Medulla oblongata (tissue), 1 donor: ENCODE results near the gene AMZ2.

ENCODE experiments used
- DNase-seq: peaks from one replicate; pipeline ENCODE4 v3.0.0-alpha.2; 2015; ENCODE audit errors: extremely low spot score

AMZ2 gene

DNA sequence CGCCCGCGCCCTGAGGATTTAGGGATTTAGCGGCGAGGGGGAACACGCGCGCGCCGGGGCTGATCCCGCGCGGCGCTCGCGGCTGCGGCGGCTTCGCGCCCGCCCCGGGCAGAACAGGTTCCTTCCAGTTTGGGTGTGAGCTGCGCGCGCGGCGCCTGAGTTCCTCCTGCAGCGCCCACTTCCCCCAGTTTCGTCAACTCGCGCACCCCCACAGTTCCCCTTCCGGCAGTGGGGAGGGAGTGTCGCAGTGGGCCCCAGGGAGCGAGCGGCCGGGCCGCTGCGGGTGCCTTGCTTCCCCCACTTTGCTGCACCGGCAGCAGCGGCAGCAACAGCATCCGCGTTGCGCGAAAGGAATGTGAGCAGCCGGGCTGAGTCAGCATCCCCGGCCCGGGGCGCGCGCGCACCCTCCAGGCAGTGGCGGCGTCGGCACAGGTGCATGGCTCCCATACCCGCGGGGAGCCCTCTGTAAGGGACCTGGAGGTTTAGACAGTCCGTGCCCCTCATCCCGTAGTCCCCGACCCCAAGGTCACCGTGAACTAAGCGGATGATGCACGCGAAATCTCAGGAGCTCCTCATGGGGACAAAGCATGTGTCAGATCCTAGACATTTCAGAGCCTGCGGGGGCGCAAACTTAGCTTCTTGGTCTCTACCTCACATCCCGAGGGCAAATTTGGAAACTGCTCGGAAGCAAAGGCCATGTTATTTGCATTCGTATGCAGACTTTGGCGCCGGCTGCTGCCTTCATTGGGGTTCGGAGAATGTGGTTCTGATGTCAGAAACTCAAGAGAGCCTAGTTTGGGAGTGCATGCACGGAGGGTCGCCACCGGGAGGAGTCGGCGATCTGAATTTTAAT, 44.2 kb downstream of the AMZ2 start:
- peak; percentile 75 for DNase-seq

- DNase-seq = no peak
Observed at GRCh38 chr17:68292689-68293040, 44.8 kb downstream of the AMZ2 start.

- DNase-seq = no peak
Observed at GRCh38 chr17:68293490-68294195, 45.8 kb downstream of the AMZ2 start.

DNA sequence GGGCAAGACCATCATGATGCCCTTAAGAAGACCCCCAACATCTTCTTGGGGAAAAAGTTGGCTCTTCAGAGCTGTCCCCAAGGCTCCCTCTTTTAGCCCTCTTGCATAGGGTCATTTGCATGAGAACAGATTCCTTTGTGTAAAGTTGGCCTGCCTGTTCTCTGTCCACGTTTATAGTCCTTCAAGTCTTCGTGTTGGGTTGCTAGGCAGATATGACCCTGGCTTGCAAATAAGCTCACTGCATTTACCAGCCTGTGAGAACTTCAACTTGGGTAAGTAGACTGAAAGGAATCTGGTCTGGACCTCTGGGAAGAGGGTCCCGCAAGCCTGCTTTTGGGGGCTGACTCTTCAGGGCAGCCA, 46.3 kb downstream of the AMZ2 start:
- no peak for DNase-seq

DNA sequence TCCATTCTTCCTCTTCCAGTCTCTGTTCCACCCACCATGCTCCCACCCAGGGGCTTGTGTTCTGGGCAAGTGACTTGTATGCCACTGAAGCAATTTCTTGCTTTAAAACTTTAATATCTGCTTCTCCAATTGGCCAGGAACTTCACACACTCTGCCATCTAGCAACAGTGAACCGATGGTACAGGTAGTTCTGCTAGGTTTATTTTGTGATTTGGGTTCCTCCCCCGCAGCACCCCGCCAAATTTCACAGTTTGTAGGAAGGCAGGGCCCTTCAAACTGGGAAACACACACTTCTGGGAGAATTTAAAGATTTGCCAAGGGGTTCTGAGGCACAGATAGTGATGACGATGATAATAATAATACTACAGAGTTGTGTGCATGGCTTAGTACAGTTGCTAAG, 46.8 kb downstream of the AMZ2 start:
- DNase-seq = no peak

DNA sequence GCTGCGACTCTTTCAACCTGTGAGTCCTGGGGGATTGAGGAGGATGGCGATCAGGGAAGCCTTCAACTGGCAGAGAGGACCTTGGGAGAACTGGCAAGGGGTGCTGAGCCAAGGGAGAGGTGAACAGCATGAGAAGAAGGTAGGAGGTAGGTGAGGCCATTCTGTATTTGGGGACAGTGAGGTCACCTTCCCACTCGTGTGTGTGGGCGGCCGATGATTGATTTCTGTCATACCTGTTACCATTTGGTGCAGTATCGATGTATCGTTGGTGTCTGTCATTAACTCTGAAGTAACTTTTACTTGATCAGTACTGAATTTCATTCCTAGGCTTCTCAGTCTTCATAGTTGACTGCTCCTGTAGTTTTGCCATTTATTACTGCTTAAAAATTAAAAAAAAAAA, 47.2 kb downstream of the AMZ2 start:
- no peak for DNase-seq

DNA sequence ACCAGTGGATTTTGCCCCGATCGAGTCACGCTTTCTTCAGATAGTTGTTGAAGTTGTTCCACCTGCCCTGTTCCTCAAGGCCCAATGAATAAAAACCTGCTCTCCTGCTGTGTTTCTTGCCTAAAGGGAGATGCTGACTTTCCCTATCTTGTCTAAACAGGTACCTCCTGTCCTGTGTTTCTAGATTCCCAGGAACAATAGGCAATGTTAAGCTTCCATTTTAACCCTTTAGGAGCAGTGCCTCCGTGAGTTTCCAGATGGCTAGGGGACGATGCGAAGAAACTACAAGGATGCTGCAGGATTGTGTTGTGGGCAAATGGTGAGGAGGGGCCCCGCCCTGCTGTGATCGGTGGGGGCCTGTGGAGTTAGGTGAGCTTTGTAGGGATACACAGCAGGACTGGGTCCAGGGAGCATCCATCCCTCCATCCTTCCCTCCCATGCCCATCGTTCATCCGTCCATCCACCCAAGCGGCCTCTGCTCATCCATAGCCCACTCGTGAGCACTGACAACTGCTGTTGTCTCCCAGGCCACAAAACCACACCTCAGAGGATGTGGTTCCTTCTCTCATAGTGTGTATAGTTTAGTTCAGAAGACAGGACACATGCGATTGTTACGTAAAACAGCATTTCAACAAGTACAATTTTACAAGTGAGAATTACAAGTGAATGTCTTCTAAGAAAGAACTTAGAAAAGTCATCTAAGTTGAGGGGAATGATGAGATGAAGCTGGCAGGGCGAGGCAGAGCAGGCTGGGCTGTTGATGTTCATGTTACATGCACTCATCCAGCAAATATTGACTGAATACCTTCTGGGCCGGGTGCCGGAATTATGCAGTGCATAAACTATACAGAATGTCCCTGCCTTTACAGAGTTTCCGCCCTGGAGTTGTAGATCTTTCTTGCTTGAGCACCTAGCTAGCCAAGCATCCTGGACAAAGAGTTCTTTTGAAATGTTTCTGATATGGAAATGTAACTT, 48.7 kb downstream of the AMZ2 start:
- no peak for DNase-seq

- no peak for DNase-seq
Observed at GRCh38 chr17:68297195-68297594, 49.4 kb downstream of the AMZ2 start.

DNA sequence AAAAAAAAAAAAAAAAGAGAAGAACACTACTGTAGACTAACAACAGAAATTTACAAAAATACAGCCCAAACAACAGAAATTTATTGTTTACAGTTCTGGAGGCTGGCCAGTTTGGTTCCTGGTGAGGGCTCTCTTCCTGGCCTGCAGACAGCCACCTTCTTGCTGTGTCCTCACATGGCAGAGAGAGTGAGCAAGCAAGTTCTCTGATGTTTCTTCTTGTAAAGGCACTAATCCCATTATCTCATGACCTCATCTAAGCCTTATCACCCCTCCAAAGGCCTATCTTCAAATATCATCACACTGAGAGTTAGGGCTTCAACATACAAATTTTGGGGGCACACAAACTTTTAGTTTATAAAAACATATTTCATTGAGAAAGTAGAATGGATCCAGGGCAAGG, 50.8 kb downstream of the AMZ2 start:
- DNase-seq = no peak

DNA sequence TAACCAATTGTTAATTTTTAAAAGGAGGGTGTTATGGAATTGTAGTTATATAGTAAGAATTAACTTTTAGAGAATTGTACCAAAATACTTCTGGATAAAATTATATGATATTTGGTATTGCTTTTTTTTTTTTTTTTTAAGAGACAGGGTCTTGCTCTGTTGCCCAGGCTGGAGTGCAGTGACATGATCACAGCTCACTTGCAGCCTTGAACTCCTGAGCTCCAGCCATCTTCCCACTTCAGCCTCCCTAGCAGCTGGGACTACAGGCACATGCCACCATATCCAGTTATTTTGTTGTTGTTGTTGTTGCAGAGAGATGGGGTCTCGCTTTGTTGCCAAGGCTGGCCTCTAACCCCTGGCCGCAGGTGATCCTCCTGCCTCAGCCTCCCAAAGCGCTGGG, 52.0 kb downstream of the AMZ2 start:
- DNase-seq = no peak

GRCh38 chr17:68301438-68301959, 53.7 kb downstream of the AMZ2 start:
- no peak for DNase-seq

DNA sequence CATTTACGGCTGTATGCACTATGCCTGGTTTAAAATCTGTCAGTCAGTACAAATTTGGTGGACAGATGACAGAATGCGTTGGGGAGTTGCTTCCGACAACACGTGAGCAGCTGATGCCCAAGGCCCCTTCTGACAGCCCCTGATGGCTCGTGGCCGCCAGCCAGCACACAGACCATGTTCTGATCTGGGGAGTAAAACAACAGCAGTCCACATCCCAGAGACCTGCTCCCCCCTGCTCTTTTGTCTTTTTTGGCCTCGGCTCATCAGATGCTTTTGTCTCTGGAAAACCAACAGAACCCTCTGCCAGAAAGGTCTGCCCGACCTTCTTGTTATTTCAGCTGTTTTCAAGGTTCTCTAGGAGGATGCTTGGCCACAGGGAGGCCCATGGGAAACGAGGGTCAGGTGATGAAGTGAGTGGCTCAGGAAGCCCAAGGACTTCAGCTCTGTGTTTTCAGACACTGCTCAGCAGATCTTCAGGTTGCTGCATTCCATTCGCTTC, 54.3 kb downstream of the AMZ2 start:
- no peak for DNase-seq

GRCh38 chr17:68302666-68303065, 54.8 kb downstream of the AMZ2 start:
- DNase-seq = no peak

DNA sequence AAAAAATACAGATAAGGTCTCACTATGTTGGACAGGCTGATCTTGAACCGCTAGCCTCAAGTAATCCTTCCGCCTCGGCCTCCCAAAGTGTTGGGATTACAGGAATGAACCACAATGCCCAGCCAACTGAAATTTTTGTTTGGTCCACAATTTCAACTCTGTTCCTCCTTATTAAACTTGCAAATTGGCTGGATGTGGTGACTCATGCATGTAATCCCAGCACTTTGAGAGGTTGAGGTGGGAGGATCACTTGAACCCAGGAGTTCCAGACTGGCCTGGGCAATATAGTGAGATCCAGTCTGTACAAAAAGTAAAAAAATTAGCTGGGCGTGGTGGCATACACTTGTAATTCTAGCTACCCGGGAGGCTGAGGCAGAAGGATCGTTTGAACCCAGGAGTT, 56.9 kb downstream of the AMZ2 start:
- no peak for DNase-seq

DNA sequence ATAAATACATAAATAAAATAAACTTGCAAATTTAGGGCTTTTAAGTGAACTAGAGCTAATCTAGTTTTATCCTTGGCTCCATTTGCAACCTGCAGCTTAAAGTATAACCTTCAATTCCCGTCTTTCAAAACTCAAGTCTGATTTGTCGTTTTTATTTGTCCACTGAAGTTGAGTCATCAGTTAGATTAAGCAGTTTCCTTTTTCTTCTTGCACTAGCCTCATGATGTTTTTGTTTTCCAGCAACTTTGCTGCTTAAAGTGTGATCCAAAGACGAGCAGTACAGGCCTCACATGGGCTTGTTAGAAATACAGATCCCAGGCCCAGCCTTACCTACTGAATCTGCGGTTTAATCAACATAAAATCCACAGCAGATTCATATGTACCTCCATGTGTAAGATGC, 57.3 kb downstream of the AMZ2 start:
- no peak for DNase-seq
